NT2/D1 (cell line): ENCODE measurements around the gene RPTOR.

Experiments used
- YY1 ChIP-seq: IDR thresholded peaks from 2 replicates; pipeline ENCODE4 v1.6.1; 2011; ENCODE audit not compliant: insufficient read length, insufficient read depth
- ZNF274 ChIP-seq: IDR thresholded peaks from 2 replicates; pipeline ENCODE4 v1.6.1; 2011; ENCODE audit warnings: mild to moderate bottlenecking, low read depth, low read length

- TF ChIP-seq ZNF274 (no peak), YY1 (no peak)
These were observed 416.3 kb downstream of the RPTOR start for GRCh38 chr17:80960797-80961452.
